ENCODE results near the gene SYS1. TPM values are rescaled to one million over a fixed set of nuclear protein-coding genes. Genes with fewer than 3 reads are reported as not detected.

Gene SYS1
- total RNA-seq, 1 experiment from 2014 or later = 19.1 TPM

DNA sequence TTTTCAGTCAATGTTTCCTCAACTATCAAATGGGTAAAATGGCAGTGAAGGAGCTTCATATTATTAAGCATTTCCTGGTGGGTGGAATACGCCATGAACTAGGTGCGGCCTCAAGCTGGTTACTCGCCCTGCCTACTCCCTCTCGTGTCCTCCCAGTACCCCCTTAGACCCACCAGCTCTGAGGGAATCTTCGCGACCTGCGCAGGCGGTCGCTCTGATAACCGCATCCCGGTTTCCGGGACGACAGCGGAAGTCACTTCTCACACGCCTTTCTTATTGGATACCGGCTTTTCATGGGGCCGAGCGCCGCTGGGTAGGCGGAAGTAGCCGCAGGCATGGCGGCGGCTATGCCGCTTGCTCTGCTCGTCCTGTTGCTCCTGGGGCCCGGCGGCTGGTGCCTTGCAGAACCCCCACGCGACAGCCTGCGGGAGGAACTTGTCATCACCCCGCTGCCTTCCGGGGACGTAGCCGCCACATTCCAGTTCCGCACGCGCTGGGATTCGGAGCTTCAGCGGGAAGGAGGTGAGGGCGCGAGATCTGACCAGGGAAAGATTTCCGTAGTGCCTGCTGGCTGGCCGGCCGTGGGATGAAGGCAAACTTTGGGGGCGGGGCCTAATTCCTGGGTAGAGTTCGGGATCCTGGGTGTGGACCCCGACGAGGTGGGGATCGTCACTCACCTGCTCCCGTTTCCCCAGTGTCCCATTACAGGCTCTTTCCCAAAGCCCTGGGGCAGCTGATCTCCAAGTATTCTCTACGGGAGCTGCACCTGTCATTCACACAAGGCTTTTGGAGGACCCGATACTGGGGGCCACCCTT, 53.1 kb downstream of the SYS1 start, which contains the start of gene PIGT:
Gene PIGT, plus strand, starts transcription at position 320 of the 816 bp plus-strand sequence. Its CDS starts 16 bp downstream, at position 336.
- CTCF ChIA-PET = interaction anchor here (0.5 to 6.4 kb wide), 14 partner anchors 9 to 527 kb away, joined by 3 to 40 read pairs (median 4); partner anchors contain the start of gene SYS1
- DNase-seq (ENCODE audit: unreplicated experiment) = peak; percentile 81
- no TSS peak for BruUV-seq (replicated peaks)
- POLR2A ChIA-PET = interaction anchor here (0.5 to 3.1 kb wide), 47 partner anchors 9 to 915 kb away, joined by 3 to 44 read pairs (median 4); partner anchors contain the start of genes CTSA, PCIF1, PI3 and SDC4
- TF ChIP-seq, protein P1, sequence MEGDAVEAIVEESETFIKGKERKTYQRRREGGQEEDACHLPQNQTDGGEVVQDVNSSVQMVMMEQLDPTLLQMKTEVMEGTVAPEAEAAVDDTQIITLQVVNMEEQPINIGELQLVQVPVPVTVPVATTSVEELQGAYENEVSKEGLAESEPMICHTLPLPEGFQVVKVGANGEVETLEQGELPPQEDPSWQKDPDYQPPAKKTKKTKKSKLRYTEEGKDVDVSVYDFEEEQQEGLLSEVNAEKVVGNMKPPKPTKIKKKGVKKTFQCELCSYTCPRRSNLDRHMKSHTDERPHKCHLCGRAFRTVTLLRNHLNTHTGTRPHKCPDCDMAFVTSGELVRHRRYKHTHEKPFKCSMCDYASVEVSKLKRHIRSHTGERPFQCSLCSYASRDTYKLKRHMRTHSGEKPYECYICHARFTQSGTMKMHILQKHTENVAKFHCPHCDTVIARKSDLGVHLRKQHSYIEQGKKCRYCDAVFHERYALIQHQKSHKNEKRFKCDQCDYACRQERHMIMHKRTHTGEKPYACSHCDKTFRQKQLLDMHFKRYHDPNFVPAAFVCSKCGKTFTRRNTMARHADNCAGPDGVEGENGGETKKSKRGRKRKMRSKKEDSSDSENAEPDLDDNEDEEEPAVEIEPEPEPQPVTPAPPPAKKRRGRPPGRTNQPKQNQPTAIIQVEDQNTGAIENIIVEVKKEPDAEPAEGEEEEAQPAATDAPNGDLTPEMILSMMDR (IDR thresholded peaks at IDR 0.05; ENCODE audit: unreplicated experiment) = no peak
- peak within 1 kb of the TSS; percentile 90 for H3K4me3 Mint-ChIP-seq (ENCODE audit: unreplicated experiment)
- H3K9me3 Mint-ChIP-seq (ENCODE audit: unreplicated experiment) = no peaks in the 10 kb centered on the region
- peak within 1 kb of the TSS; percentile 93 for H3K27ac Mint-ChIP-seq (ENCODE audit: low read depth, unreplicated experiment)
- peaks cover 24% of the 10 kb centered on the region for H3K4me1 Mint-ChIP-seq (ENCODE audit: insufficient read depth, unreplicated experiment)
- H3K27me3 Mint-ChIP-seq (ENCODE audit: insufficient read depth, unreplicated experiment) = no peaks in the 10 kb centered on the region
- intact Hi-C loops (cut with micrococcal nuclease) = loop anchor here (5.0 kb wide), 2 partner anchors 54 to 69 kb away; partner anchors contain the start of genes SDC4 and SYS1
- peaks cover 22% of the 10 kb centered on the region for H3K36me3 Mint-ChIP-seq (ENCODE audit: insufficient read depth, unreplicated experiment)

DNA sequence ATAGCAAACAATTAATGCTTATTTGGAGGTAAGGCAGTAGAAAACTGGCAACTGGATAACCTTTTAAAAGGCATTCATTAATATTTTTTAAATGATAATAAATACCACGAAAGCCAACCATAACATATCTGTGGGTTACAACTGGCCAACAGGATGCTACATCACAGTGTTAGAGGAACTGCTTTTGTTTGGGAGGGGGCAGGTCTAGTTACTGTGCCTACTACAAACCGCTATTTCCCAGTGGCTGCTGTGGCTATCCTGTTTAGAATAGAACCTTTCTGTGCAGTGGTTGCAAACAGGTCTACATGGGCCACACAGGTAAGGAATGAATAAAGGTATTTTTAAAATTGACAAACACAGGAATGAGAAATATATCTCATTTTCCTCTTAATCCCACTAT, 54.0 kb downstream of the SYS1 start:
- POLR2A ChIA-PET = interaction anchor here (0.7 to 3.1 kb wide), 17 partner anchors 10 to 417 kb away, joined by 3 to 44 read pairs (median 9); partner anchors contain the start of genes SNX21 and SYS1
- Mint-ChIP-seq H3K27ac (ENCODE audit: low read depth, unreplicated experiment) (peak overlapping the region; percentile 93), H3K9me3 (ENCODE audit: unreplicated experiment) (no peaks in the 10 kb centered on the region), H3K4me1 (ENCODE audit: insufficient read depth, unreplicated experiment) (peaks cover 24% of the 10 kb centered on the region), H3K27me3 (ENCODE audit: insufficient read depth, unreplicated experiment) (no peaks in the 10 kb centered on the region), H3K36me3 (ENCODE audit: insufficient read depth, unreplicated experiment) (peaks cover 27% of the 10 kb centered on the region), H3K4me3 (ENCODE audit: unreplicated experiment) (peak overlapping the region; percentile 90)
- CTCF ChIA-PET = interaction anchor here (0.6 to 6.4 kb wide), 9 partner anchors 9 to 354 kb away, joined by 3 to 40 read pairs (median 4); partner anchors contain the start of gene SYS1
- no peak for DNase-seq (ENCODE audit: unreplicated experiment)
- intact Hi-C loops (cut with micrococcal nuclease) = loop anchor here (5.0 kb wide), 2 partner anchors 55 to 70 kb away; partner anchors contain the start of genes SDC4 and SYS1
- TF ChIP-seq, protein P1 (IDR thresholded peaks at IDR 0.05; ENCODE audit: unreplicated experiment) = no peak
- BruUV-seq (replicated peaks) = TSS peak; percentile 48

Other genes starting within 250 kb of the SYS1 start
- gene WFDC5, start 248.0 kb upstream of the SYS1 start, total RNA-seq (2022) = not detected in 2 replicates
- not detected in 2 replicates for gene WFDC12, start 238.7 kb upstream of the SYS1 start, total RNA-seq (2022)
- gene PI3, start 188.3 kb upstream of the SYS1 start, total RNA-seq (2022) = 1.0 and 2.8 TPM in 2 replicates
- not detected in 2 replicates for gene SEMG1, start 156.1 kb upstream of the SYS1 start, total RNA-seq (2022)
- not detected in 2 replicates for gene SEMG2, start 141.8 kb upstream of the SYS1 start, total RNA-seq (2022)
- 273 and 284 TPM in 2 replicates for gene SLPI, start 108.6 kb upstream of the SYS1 start, total RNA-seq (2022)
- not detected in 2 replicates for gene RBPJL, start 56.3 kb upstream of the SYS1 start, total RNA-seq (2022)
- gene MATN4, start 54.9 kb upstream of the SYS1 start, total RNA-seq (2022) = 0.20 TPM in 1 of 2 replicates, not detected in the other
- gene SDC4, start 14.7 kb upstream of the SYS1 start, total RNA-seq (2022) = 180 and 209 TPM in 2 replicates
- not detected in 2 replicates for gene TP53TG5, start 15.2 kb downstream of the SYS1 start, total RNA-seq (2022)
- 9.1 and 13.0 TPM in 2 replicates for gene DBNDD2, start 45.1 kb downstream of the SYS1 start, total RNA-seq (2022)
- gene PIGT, start 53.0 kb downstream of the SYS1 start, total RNA-seq (2022) = 79.4 and 84.3 TPM in 2 replicates
- not detected in 2 replicates for gene WFDC2, start 106.6 kb downstream of the SYS1 start, total RNA-seq (2022)
- not detected in 2 replicates for gene SPINT3, start 152.5 kb downstream of the SYS1 start, total RNA-seq (2022)
- not detected in 2 replicates for gene WFDC6, start 176.3 kb downstream of the SYS1 start, total RNA-seq (2022)
- not detected in 2 replicates for gene EPPIN, start 184.2 kb downstream of the SYS1 start, total RNA-seq (2022)
- not detected in 2 replicates for gene WFDC8, start 216.1 kb downstream of the SYS1 start, total RNA-seq (2022)